Karpas-422 (cell line): ENCODE results near the gene MAP2K2. TPM values are rescaled to one million over a fixed set of nuclear protein-coding genes. Genes with fewer than 3 reads are reported as not detected.

ENCODE experiments used
- DNase-seq: peaks from one replicate; pipeline ENCODE4 v3.0.0-alpha.2; 2015
- H2AFZ ChIP-seq: fragments of 200-600 bp; sonication (generic); 2 replicates; pipeline ENCODE4 v1.6.1; 2014; ENCODE audit warnings: antibody characterized with exemption, low read length, mixed read lengths
- H3K27ac ChIP-seq: fragments of 200-600 bp; sonication (generic); 2 replicates; pipeline ENCODE4 v1.5.1; 2014; ENCODE audit warnings: mild to moderate bottlenecking, low read length, moderate library complexity
- H3K27me3 ChIP-seq: fragments of 200-600 bp; sonication (generic); 2 replicates; pipeline ENCODE4 v1.6.1; 2014; ENCODE audit warnings: low read length, mixed read lengths
- H3K36me3 ChIP-seq: fragments of 200-600 bp; sonication (generic); 2 replicates; pipeline ENCODE4 v1.6.1; 2014; ENCODE audit warnings: low read length, mixed read lengths; ENCODE audit not compliant: insufficient read depth
- H3K4me1 ChIP-seq: fragments of 200-600 bp; sonication (generic); 2 replicates; pipeline ENCODE4 v1.6.1; 2014; ENCODE audit warnings: mild to moderate bottlenecking, low read length, mixed read lengths
- H3K4me2 ChIP-seq: fragments of 200-600 bp; sonication (generic); 2 replicates; pipeline ENCODE4 v1.6.1; 2014; ENCODE audit warnings: low read length, low read depth, mild to moderate bottlenecking; ENCODE audit not compliant: poor library complexity, severe bottlenecking
- H3K4me3 ChIP-seq: fragments of 200-600 bp; sonication (generic); 2 replicates; pipeline ENCODE4 v1.5.1; 2014; ENCODE audit warnings: mild to moderate bottlenecking, antibody characterized with exemption, low read length, mixed read lengths
- H3K79me2 ChIP-seq: fragments of 200-600 bp; sonication (generic); 2 replicates; pipeline ENCODE4 v1.6.1; 2014; ENCODE audit warnings: mild to moderate bottlenecking, low read length, mixed read lengths
- H3K9ac ChIP-seq: fragments of 200-600 bp; sonication (generic); 2 replicates; pipeline ENCODE4 v1.6.0; 2014; ENCODE audit warnings: low read length
- H3K9me2 ChIP-seq: fragments of 200-600 bp; sonication (generic), shearing (Covaris generic); replicated peaks from 2 replicates; pipeline ENCODE4 v1.6.0; 2014; ENCODE audit warnings: mild to moderate bottlenecking, low read length, moderate library complexity; ENCODE audit not compliant: insufficient read depth
- H3K9me3 ChIP-seq: fragments of 300-700, 200-600 bp; sonication (generic); 2 replicates; pipeline ENCODE4 v1.6.1; 2014; ENCODE audit warnings: low read length, mixed read lengths
- H4K20me1 ChIP-seq: fragments of 200-600 bp; sonication (generic); 2 replicates; pipeline ENCODE4 v1.6.1; 2014; ENCODE audit warnings: mild to moderate bottlenecking, antibody characterized with exemption, low read length, low read depth; ENCODE audit not compliant: insufficient read depth
- total RNA-seq: library from RNA; depleted of rRNA; stranded (reverse); fragments of >200 nt; shearing (Covaris generic); gene quantifications from 2 replicates; pipeline ENCODE4 v1.2.3, GENCODE V29; 2014; ENCODE audit warnings: low replicate concordance

Gene MAP2K2
- total RNA-seq, 1 experiment from 2014 or later = 106 TPM

DNA sequence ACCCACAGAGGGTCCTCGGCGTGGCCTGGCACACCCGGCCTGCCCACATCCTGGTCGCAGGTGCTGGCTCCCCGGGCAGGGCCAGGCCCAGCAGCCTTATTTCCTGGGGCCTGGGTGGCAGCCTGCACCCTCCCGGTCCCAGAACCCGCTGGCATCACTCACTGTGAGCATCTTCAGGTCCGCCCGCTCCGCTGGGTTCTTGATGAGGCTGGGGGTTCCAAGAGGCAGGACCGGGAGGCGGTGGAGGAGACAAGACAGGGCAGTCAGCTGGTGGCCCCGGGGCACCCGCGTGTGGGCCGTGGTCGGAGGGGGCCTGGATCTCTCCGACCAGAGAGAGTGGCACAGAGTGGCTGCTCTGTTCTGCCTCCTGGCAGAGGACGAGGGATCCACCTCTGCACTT, 29.6 kb downstream of the MAP2K2 start:
- H4K20me1 ChIP-seq = no peaks in the 10 kb centered on the region
- H3K9ac ChIP-seq = no peak overlapping the region
- no peaks in the 10 kb centered on the region for H3K9me2 ChIP-seq
- H3K4me3 ChIP-seq = no peak overlapping the region
- DNase-seq = no peak
- H3K4me1 ChIP-seq = no peaks in the 10 kb centered on the region
- no peaks in the 10 kb centered on the region for H3K27me3 ChIP-seq
- no peak overlapping the region for H2AFZ ChIP-seq
- no peak overlapping the region for H3K27ac ChIP-seq
- no peaks in the 10 kb centered on the region for H3K9me3 ChIP-seq
- H3K79me2 ChIP-seq = no peaks in the 10 kb centered on the region
- no peak overlapping the region for H3K4me2 ChIP-seq
- H3K36me3 ChIP-seq = peaks cover 9% of the 10 kb centered on the region; the same call in 1 of the 2 replicates

- no peak for DNase-seq
- no peaks in the 10 kb centered on the region for H4K20me1 ChIP-seq
Measured at GRCh38 chr19:4093643-4094175, 30.2 kb downstream of the MAP2K2 start.

DNA sequence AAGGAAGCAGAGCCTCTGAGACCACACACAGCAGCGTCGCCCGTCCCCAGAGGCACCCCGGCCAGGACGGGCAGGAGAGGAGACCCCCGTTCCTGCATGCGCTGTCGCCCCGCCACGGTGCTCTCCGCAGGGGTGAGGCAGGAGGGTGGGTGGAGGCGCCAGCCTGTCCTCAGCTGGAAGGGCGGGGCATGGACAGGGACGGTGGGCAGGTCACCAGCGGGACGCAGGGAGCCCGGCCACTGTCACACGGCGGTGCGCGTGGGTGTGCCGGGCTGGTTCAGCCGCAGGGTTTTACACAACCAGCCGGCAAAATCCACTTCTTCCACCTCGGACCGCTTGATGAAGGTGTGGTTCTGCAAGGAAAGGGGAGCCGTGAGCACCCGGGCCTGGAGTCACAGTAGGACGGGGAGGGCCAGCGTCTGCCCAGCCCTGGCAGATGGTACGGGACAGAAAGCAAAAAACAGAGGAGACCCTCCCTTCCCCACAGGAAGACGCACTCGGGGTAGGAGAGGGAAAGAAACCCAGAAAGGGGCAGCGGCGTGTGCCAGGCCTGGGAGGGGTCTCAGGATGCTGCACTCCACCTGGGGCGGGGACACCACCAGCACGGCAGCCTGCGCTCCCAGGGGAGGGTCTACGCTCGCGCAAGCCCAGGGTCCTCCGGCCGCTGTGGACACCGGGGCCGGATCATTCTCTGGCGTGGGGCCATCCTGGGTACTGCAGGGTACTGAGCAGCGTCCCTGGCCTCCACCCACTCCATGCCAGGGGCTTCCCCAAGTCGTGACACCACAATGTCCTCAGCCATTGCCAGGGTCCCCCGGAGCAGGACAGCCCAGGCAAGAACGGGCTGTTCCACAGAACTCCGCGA, 33.3 kb downstream of the MAP2K2 start:
- Histone ChIP-seq H3K36me3 (no peaks in the 10 kb centered on the region), H3K4me3 (no peak overlapping the region), H3K9me3 (no peaks in the 10 kb centered on the region), H3K4me2 (no peak overlapping the region), H3K79me2 (no peaks in the 10 kb centered on the region), H3K4me1 (no peaks in the 10 kb centered on the region), H3K27me3 (no peaks in the 10 kb centered on the region), H2AFZ (no peak overlapping the region), H3K27ac (no peak overlapping the region), H4K20me1 (no peaks in the 10 kb centered on the region), H3K9me2 (no peaks in the 10 kb centered on the region), H3K9ac (no peak overlapping the region)
- DNase-seq = no peak

More at GRCh38 chr19:4093643-4094175, 30.2 kb downstream of the MAP2K2 start:
- Histone ChIP-seq H3K79me2 (no peaks in the 10 kb centered on the region), H3K4me1 (no peaks in the 10 kb centered on the region), H3K4me2 (no peak overlapping the region), H3K9ac (no peak overlapping the region), H3K4me3 (no peak overlapping the region), H3K27me3 (no peaks in the 10 kb centered on the region), H3K36me3 (peaks cover 9% of the 10 kb centered on the region; the same call in 1 of the 2 replicates), H3K9me3 (no peaks in the 10 kb centered on the region), H2AFZ (no peak overlapping the region), H3K27ac (no peak overlapping the region), H3K9me2 (no peaks in the 10 kb centered on the region)

- Histone ChIP-seq H3K9me3 (no peaks in the 10 kb centered on the region), H3K9ac (no peak overlapping the region), H3K79me2 (no peaks in the 10 kb centered on the region), H3K4me2 (no peak overlapping the region), H3K4me3 (no peak overlapping the region), H4K20me1 (no peaks in the 10 kb centered on the region), H2AFZ (no peak overlapping the region), H3K4me1 (no peaks in the 10 kb centered on the region), H3K36me3 (no peaks in the 10 kb centered on the region), H3K27ac (no peak overlapping the region), H3K9me2 (no peaks in the 10 kb centered on the region), H3K27me3 (no peaks in the 10 kb centered on the region)
- DNase-seq = no peak
Measured at GRCh38 chr19:4089946-4090345, 34.0 kb downstream of the MAP2K2 start.

- Histone ChIP-seq H3K27ac (no peak overlapping the region), H2AFZ (no peak overlapping the region), H4K20me1 (no peaks in the 10 kb centered on the region), H3K4me1 (no peaks in the 10 kb centered on the region), H3K4me3 (no peak overlapping the region), H3K9ac (no peak overlapping the region), H3K4me2 (no peak overlapping the region), H3K27me3 (no peaks in the 10 kb centered on the region), H3K9me3 (no peaks in the 10 kb centered on the region), H3K36me3 (no peaks in the 10 kb centered on the region), H3K79me2 (no peaks in the 10 kb centered on the region), H3K9me2 (no peaks in the 10 kb centered on the region)
- no peak for DNase-seq
Measured at GRCh38 chr19:4089400-4089908, 34.5 kb downstream of the MAP2K2 start.

DNA sequence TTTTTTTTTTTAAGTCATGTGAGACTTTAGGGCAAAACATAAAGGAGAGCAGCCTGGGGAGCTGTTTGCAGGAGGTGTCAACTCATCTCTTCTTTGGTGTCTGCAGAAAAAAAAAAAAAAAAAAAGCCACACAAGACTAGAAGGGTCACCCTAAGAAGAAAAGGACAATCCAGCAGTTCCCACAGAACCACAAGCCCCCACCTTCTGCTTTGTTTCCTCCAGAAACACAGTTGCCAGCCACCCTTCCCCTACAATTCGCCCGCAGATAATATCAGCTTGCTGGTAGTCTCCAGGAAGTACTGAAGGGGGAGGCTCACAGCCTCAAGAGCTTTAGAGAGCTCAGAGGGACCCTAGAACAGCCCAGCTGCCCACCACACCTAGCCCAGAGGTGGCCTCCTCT, 34.9 kb downstream of the MAP2K2 start:
- Histone ChIP-seq H3K9me2 (no peaks in the 10 kb centered on the region), H3K9me3 (no peaks in the 10 kb centered on the region), H3K36me3 (no peaks in the 10 kb centered on the region), H2AFZ (no peak overlapping the region), H3K4me2 (no peak overlapping the region), H3K4me3 (no peak overlapping the region), H3K9ac (no peak overlapping the region), H3K79me2 (no peaks in the 10 kb centered on the region), H3K4me1 (no peaks in the 10 kb centered on the region), H3K27me3 (no peaks in the 10 kb centered on the region), H4K20me1 (no peaks in the 10 kb centered on the region), H3K27ac (no peak overlapping the region)
- no peak for DNase-seq

- H3K36me3 ChIP-seq = no peaks in the 10 kb centered on the region
- H3K9me3 ChIP-seq = no peaks in the 10 kb centered on the region
- no peak overlapping the region for H3K4me3 ChIP-seq
- H3K4me1 ChIP-seq = no peaks in the 10 kb centered on the region
- H2AFZ ChIP-seq = no peak overlapping the region
- no peaks in the 10 kb centered on the region for H3K27me3 ChIP-seq
- H3K27ac ChIP-seq = no peak overlapping the region
- no peaks in the 10 kb centered on the region for H3K79me2 ChIP-seq
- H3K9me2 ChIP-seq = no peaks in the 10 kb centered on the region
- no peak overlapping the region for H3K9ac ChIP-seq
- no peak for DNase-seq
- no peak overlapping the region for H3K4me2 ChIP-seq
- no peaks in the 10 kb centered on the region for H4K20me1 ChIP-seq
Measured at GRCh38 chr19:4087787-4088679, 35.9 kb downstream of the MAP2K2 start.

DNA sequence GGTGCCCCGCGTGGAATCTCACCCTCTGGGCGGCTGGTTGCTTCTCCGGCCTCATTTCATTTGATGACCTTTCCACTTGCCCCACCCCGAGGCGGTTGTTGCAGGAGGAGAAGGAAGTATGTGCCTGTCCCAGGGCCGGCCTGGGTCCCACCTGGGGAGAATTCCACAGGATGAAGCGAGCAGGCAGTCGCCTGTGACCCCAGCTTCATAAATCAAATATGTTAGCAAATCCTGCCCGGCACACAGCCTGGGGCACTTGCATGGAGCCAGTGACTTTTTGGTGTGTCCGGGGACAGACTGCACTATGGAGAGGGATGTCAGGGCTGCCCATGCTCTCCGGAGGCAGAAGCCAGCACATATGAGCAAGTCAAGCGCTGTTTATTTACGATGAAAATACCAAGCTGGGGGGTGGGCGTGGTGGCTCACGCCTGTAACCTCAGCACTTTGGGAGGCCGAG, 37.5 kb downstream of the MAP2K2 start:
- DNase-seq = no peak
- no peaks in the 10 kb centered on the region for H3K9me2 ChIP-seq
- no peak overlapping the region for H3K4me2 ChIP-seq
- H3K79me2 ChIP-seq = no peaks in the 10 kb centered on the region
- no peaks in the 10 kb centered on the region for H3K9me3 ChIP-seq
- H3K9ac ChIP-seq = no peak overlapping the region
- no peaks in the 10 kb centered on the region for H3K36me3 ChIP-seq
- no peak overlapping the region for H3K4me3 ChIP-seq
- H3K27me3 ChIP-seq = no peaks in the 10 kb centered on the region
- no peaks in the 10 kb centered on the region for H4K20me1 ChIP-seq
- no peak overlapping the region for H3K27ac ChIP-seq
- H3K4me1 ChIP-seq = no peaks in the 10 kb centered on the region
- H2AFZ ChIP-seq = no peak overlapping the region
